AML-193 (cell line): ENCODE measurements around the gene AGER.
"Not testable (repeated sequence)": the region's sequence is repeated elsewhere in the genome, so short reads cannot be mapped to it uniquely, and the experiment has no call there.

Experiments used
- DNase-seq, 2 experiments: peaks; one replicate each; lab custom pipeline; 2025; lab: John Stamatoyannopoulos, UW

The AGER gene

GRCh38 chr6:32184084-32184640, at the start of gene AGER:
TSS of gene AGER (minus strand) at chr6:32184253. CDS start at chr6:32184222, 31 bp downstream.
- DNase-seq, result no peak

GRCh38 chr6:32226434-32226833, 42.4 kb upstream of the AGER start:
- no peak for DNase-seq

GRCh38 chr6:32224696-32225095, 40.6 kb upstream of the AGER start:
- no peak for DNase-seq

GRCh38 chr6:32223258-32224235, 39.5 kb upstream of the AGER start, which contains the start of gene NOTCH4:
TSS of gene NOTCH4 (minus strand) at chr6:32224067. CDS start at chr6:32223928, 139 bp downstream.
- no peak for DNase-seq

GRCh38 chr6:32222333-32223230, 38.5 kb upstream of the AGER start:
- DNase-seq, result no peak

- DNase-seq, result no peak
Observed at GRCh38 chr6:32220021-32220420, 36.0 kb upstream of the AGER start.

GRCh38 chr6:32218167-32218566, 34.1 kb upstream of the AGER start:
- DNase-seq, result no peak

GRCh38 chr6:32216998-32217397, 32.9 kb upstream of the AGER start:
- DNase-seq, result no peak

- DNase-seq, result no peak
Observed at GRCh38 chr6:32216285-32216684, 32.2 kb upstream of the AGER start.

GRCh38 chr6:32215617-32216016, 31.6 kb upstream of the AGER start:
- DNase-seq, result no peak

- DNase-seq, result no peak
Observed at GRCh38 chr6:32214126-32214525, 30.1 kb upstream of the AGER start.

- no peak for DNase-seq
Observed at GRCh38 chr6:32213649-32214048, 29.6 kb upstream of the AGER start.

- DNase-seq, result no peak
Observed at GRCh38 chr6:32212076-32212760, 28.2 kb upstream of the AGER start.

- DNase-seq, result not testable (repeated sequence)
Observed at GRCh38 chr6:32211432-32211831, 27.4 kb upstream of the AGER start.

GRCh38 chr6:32210191-32210601, 26.1 kb upstream of the AGER start:
- DNase-seq, result no peak

GRCh38 chr6:32208996-32209395, 24.9 kb upstream of the AGER start:
- DNase-seq, result no peak

GRCh38 chr6:32204268-32204715, 20.2 kb upstream of the AGER start:
- no peak for DNase-seq

- no peak for DNase-seq
Observed at GRCh38 chr6:32203426-32204267, 19.6 kb upstream of the AGER start.

GRCh38 chr6:32202186-32202585, 18.1 kb upstream of the AGER start:
- no peak for DNase-seq

GRCh38 chr6:32200711-32201475, 16.8 kb upstream of the AGER start:
- no peak for DNase-seq
